ENCODE measurements around the gene WNT4. TPM values are rescaled to one million over a fixed set of nuclear protein-coding genes. Genes with fewer than 3 reads are reported as not detected.

Gene WNT4
- total RNA-seq, 4 donors from 2014 or later, result 9.4 to 18.8 (median 14.5) TPM

GRCh38 chr1:22123071-22123390 is 19.9 kb downstream of the WNT4 start:
- intact Hi-C loops (cut with DNase I; ENCODE audit: low total_unique reads), result loop anchor here (5.0 to 10.0 kb wide), 2 partner anchors 292 to 846 kb away; no protein-coding TSS in a partner anchor
- whole genome bisulfite sequencing, 2 donors, result 63 to 69% methylated on average over 7 to 8 of the region's 8 CpGs
- TF ChIP-seq, protein P1, sequence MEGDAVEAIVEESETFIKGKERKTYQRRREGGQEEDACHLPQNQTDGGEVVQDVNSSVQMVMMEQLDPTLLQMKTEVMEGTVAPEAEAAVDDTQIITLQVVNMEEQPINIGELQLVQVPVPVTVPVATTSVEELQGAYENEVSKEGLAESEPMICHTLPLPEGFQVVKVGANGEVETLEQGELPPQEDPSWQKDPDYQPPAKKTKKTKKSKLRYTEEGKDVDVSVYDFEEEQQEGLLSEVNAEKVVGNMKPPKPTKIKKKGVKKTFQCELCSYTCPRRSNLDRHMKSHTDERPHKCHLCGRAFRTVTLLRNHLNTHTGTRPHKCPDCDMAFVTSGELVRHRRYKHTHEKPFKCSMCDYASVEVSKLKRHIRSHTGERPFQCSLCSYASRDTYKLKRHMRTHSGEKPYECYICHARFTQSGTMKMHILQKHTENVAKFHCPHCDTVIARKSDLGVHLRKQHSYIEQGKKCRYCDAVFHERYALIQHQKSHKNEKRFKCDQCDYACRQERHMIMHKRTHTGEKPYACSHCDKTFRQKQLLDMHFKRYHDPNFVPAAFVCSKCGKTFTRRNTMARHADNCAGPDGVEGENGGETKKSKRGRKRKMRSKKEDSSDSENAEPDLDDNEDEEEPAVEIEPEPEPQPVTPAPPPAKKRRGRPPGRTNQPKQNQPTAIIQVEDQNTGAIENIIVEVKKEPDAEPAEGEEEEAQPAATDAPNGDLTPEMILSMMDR (IDR thresholded peaks at IDR 0.05), result no peak
- TF ChIP-seq POLR2A (IDR thresholded peaks at IDR 0.05), result no peak
- H3K4me3 ChIP-seq (ENCODE audit: low read depth, poor library complexity, severe bottlenecking), result no peak overlapping the region
- no peak for DNase-seq (ENCODE audit: low spot score in 2 of 2)

DNA sequence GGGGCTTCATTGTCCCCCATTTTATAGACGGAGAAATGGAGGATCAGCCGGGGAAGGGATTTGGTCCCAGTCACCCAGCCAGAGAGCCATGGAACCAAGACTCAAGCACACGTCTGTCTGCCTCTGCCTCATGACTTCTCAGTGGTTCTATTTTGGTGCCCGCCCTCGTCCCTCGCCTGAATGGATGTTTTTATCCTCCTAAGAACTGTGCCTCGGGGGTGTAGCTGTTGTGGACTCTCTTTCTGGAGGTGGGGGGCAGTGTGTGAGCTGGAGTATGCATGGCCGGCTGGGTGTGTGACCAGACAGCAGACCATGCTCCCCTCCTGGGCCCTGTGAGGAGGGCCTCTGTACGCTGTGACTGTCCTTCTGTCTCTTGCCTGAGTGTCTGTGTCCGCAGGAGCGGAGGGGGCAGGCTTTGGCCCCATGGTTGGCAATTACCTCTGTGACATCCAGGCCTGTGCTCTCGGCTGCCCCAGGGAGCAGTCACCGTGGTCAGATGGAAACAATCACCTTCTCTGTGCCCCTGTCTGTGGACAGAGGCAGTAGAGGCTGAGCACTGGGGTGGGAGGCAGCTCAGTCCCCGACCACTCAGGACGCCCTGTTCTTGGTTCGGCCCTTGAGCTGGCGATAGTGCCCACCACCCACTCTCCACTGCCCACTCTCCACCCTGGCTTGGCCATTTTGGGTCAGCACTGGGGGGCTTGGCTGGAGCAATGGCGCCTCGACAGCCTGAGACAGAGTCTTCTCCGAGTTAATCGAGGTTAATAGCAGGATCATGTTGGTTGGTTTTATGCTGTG is 20.4 kb downstream of the WNT4 start:
- H3K4me3 ChIP-seq (ENCODE audit: low read depth, poor library complexity, severe bottlenecking), result no peak overlapping the region
- 76 to 78% methylated on average over 19 to 20 of the region's 21 CpGs for WGBS, 2 donors
- intact Hi-C loops (cut with DNase I; ENCODE audit: low total_unique reads), result loop anchor here (5.0 to 10.0 kb wide), 2 partner anchors 292 to 845 kb away; no protein-coding TSS in a partner anchor
- TF ChIP-seq, protein P1 (IDR thresholded peaks at IDR 0.05), result no peak
- peak in 1 of 2 donors; percentile 79 for DNase-seq (ENCODE audit: low spot score in 2 of 2)

GRCh38 chr1:22121421-22121911 is 21.4 kb downstream of the WNT4 start:
- peak in 1 of 2 donors; percentile 82 for DNase-seq (ENCODE audit: low spot score in 2 of 2)
- intact Hi-C loops (cut with DNase I; ENCODE audit: low total_unique reads), result loop anchor here (5.0 to 10.0 kb wide), 2 partner anchors 293 to 844 kb away; no protein-coding TSS in a partner anchor
- TF ChIP-seq, protein P1 (IDR thresholded peaks at IDR 0.05), result no peak
- no peak for TF ChIP-seq POLR2A (IDR thresholded peaks at IDR 0.05)
- H3K4me3 ChIP-seq (ENCODE audit: low read depth, poor library complexity, severe bottlenecking), result no peak overlapping the region
- WGBS, 2 donors, result 52 to 64% methylated on average over 15 of the region's 15 CpGs

DNA sequence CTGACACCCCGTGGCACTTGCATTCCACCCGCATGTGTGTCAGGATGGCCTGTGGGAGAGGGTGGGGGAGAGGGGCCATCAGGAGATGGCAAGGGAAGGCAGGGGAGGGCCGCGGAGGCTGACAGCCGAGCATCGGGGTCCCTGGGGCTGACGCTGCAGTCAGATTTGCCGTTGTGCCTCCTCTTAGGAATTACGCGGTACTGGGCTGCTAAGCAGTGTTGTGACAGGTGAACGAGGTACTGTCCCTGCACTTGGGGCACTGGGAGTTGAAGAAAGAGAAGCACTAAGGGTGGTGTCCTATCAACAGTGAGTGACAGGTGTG is 22.5 kb downstream of the WNT4 start:
- peak in 1 of 2 donors; percentile 72 for DNase-seq (ENCODE audit: low spot score in 2 of 2)
- TF ChIP-seq, protein P1 (IDR thresholded peaks at IDR 0.05), result no peak
- no peak for TF ChIP-seq POLR2A (IDR thresholded peaks at IDR 0.05)
- no peak overlapping the region for H3K4me3 ChIP-seq (ENCODE audit: low read depth, poor library complexity, severe bottlenecking)
- intact Hi-C loops (cut with DNase I; ENCODE audit: low total_unique reads), result loop anchor here (5.0 to 10.0 kb wide), 2 partner anchors 294 to 843 kb away; no protein-coding TSS in a partner anchor
- 76 to 87% methylated on average over 11 of the region's 11 CpGs for WGBS, 2 donors

GRCh38 chr1:22119626-22120468 is 23.1 kb downstream of the WNT4 start:
- WGBS, 2 donors, result 86 to 91% methylated on average over 32 to 44 of the region's 44 CpGs
- TF ChIP-seq POLR2A (IDR thresholded peaks at IDR 0.05), result no peak
- TF ChIP-seq, protein P1 (IDR thresholded peaks at IDR 0.05), result no peak
- no peak overlapping the region for H3K4me3 ChIP-seq (ENCODE audit: low read depth, poor library complexity, severe bottlenecking)
- DNase-seq (ENCODE audit: low spot score in 2 of 2), result peak in 1 of 2 donors; percentile 77
- intact Hi-C loops (cut with DNase I; ENCODE audit: low total_unique reads), result loop anchor here (5.0 to 10.0 kb wide), 2 partner anchors 295 to 843 kb away; no protein-coding TSS in a partner anchor
